Measurements from ENCODE around the gene CIRBP. TPM values are rescaled to one million over a fixed set of nuclear protein-coding genes. Genes with fewer than 3 reads are reported as not detected.

Gene CIRBP
- total and polyA plus RNA-seq, 2 of the 13 experiments (the other 11 are each of a cell fraction or from before 2014, with no cell fraction given), result 133 to 140 TPM

- TF ChIP-seq TEAD2 (CRISPR knock-in tag; IDR thresholded peaks at IDR 0.05) (no peak), CC2D1A (CRISPR knock-in tag; IDR thresholded peaks at IDR 0.05) (no peak), TFE3 (CRISPR knock-in tag; IDR thresholded peaks at IDR 0.05) (0 out of 2 replicates have a peak, but pooled peaks have one; percentile 62), MEF2D (CRISPR knock-in tag; IDR thresholded peaks at IDR 0.05) (no peak), ARNT2 (CRISPR knock-in tag; IDR thresholded peaks at IDR 0.05; ENCODE audit: low read depth) (no peak; the same call in 1 of the 2 replicates), MBD4 (IDR thresholded peaks at IDR 0.05; ENCODE audit: borderline replicate concordance, low read length) (no peak), KLF6 (CRISPR knock-in tag; IDR thresholded peaks at IDR 0.05) (no peak), TRIM22 (IDR thresholded peaks at IDR 0.05) (no peak), ZC3H13 (CRISPR knock-in tag; IDR thresholded peaks at IDR 0.05) (no peak), ZNF407 (CRISPR knock-in tag; IDR thresholded peaks at IDR 0.05; ENCODE audit: not compliant biosample characterization) (peak; percentile 25), ZNF790 (CRISPR knock-in tag; IDR thresholded peaks at IDR 0.05; ENCODE audit: borderline replicate concordance) (no peak), PCBP2 (optimal IDR thresholded peaks at IDR 0.05; ENCODE audit: low read depth, low read length, poor library complexity, severe bottlenecking) (no peak), SETDB1 (CRISPR knock-in tag; IDR thresholded peaks at IDR 0.05; ENCODE audit: borderline replicate concordance) (no peak), HMG20A (CRISPR knock-in tag; IDR thresholded peaks at IDR 0.05; ENCODE audit: borderline replicate concordance) (no peak), ZNF639 (CRISPR knock-in tag; conservative IDR thresholded peaks at IDR 0.05) (no peak), ZNF607 (CRISPR knock-in tag; IDR thresholded peaks at IDR 0.05; ENCODE audit: borderline replicate concordance) (peak; percentile 31; the same call in 1 of the 2 replicates), ZNF335 (CRISPR knock-in tag; IDR thresholded peaks at IDR 0.05) (peak; percentile 86), ZNF143 (CRISPR knock-in tag; IDR thresholded peaks at IDR 0.05) (no peak)
These were observed 35.2 kb downstream of the CIRBP start (continued) for GRCh38 chr19:1304197-1304924.

Measured in HepG2 (cell line).